GM23338 (cell line): ENCODE measurements around the gene HGD.

Source experiments
- CREB1 ChIP-seq: fragments of 250-450 bp; sonication (Bioruptor Pico); IDR thresholded peaks from 2 replicates; pipeline ENCODE4 v1.5.0; 2020; ENCODE audit warnings: low read depth, mild to moderate bottlenecking, moderate library complexity
- EZH2 ChIP-seq: fragments of 200-600 bp; sonication (generic); IDR thresholded peaks from one replicate; pipeline ENCODE4 v1.8.0; 2017; ENCODE audit warnings: antibody characterized with exemption, mild to moderate bottlenecking, low read depth; ENCODE audit not compliant: unreplicated experiment
- EZH2phosphoT487 ChIP-seq: fragments of 200-600 bp; sonication (generic); IDR thresholded peaks from one replicate; pipeline ENCODE4 v1.8.1; 2018; ENCODE audit warnings: antibody characterized with exemption; ENCODE audit not compliant: unreplicated experiment
- JUNB ChIP-seq: IDR thresholded peaks from one replicate; pipeline ENCODE4 v1.6.1; 2016; ENCODE audit warnings: antibody characterized with exemption; ENCODE audit not compliant: unreplicated experiment
- POLR2AphosphoS5 ChIP-seq: IDR thresholded peaks from 2 replicates; pipeline ENCODE4 v1.6.1; 2016; ENCODE audit warnings: antibody characterized with exemption, low read depth
- REST ChIP-seq: IDR thresholded peaks from one replicate; pipeline ENCODE4 v1.6.1; 2018; ENCODE audit warnings: antibody characterized with exemption; ENCODE audit not compliant: unreplicated experiment
- STAT1 ChIP-seq: IDR thresholded peaks from one replicate; pipeline ENCODE4 v1.6.1; 2016; ENCODE audit warnings: antibody characterized with exemption; ENCODE audit not compliant: unreplicated experiment
- ZNF331 ChIP-seq: fragments of 250-450 bp; sonication (Bioruptor Pico); IDR thresholded peaks from 2 replicates; pipeline ENCODE4 v1.5.0; 2020; ENCODE audit warnings: low read depth, mild to moderate bottlenecking, moderate library complexity
- ZNF462 ChIP-seq: fragments of 250-450 bp; sonication (Bioruptor Pico); IDR thresholded peaks from 2 replicates; pipeline ENCODE4 v1.5.0; 2020; ENCODE audit warnings: mild to moderate bottlenecking, moderate library complexity
- TF ChIP-seq, protein P1 (sequence below), 2 experiments: fragments of 200-600 bp in 1 of 2; sonication (generic) in 1 of 2; conservative IDR thresholded peaks; 2 replicates each; pipeline versions ENCODE4 v1.5.1 to v1.6.1; 2016 to 2017; ENCODE audit warnings: antibody characterized with exemption in 2 of 2, low read depth in 2 of 2, mild to moderate bottlenecking in 2 of 2, moderate library complexity in 1 of 2

- TF ChIP-seq, protein P1, sequence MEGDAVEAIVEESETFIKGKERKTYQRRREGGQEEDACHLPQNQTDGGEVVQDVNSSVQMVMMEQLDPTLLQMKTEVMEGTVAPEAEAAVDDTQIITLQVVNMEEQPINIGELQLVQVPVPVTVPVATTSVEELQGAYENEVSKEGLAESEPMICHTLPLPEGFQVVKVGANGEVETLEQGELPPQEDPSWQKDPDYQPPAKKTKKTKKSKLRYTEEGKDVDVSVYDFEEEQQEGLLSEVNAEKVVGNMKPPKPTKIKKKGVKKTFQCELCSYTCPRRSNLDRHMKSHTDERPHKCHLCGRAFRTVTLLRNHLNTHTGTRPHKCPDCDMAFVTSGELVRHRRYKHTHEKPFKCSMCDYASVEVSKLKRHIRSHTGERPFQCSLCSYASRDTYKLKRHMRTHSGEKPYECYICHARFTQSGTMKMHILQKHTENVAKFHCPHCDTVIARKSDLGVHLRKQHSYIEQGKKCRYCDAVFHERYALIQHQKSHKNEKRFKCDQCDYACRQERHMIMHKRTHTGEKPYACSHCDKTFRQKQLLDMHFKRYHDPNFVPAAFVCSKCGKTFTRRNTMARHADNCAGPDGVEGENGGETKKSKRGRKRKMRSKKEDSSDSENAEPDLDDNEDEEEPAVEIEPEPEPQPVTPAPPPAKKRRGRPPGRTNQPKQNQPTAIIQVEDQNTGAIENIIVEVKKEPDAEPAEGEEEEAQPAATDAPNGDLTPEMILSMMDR (conservative IDR thresholded peaks at IDR 0.05; ENCODE audit: low read depth in 2 of 2): no peak
- no peak for TF ChIP-seq EZH2
- no peak for TF ChIP-seq STAT1
- TF ChIP-seq POLR2AphosphoS5: no peak
- TF ChIP-seq REST: no peak
- no peak for TF ChIP-seq ZNF331
- TF ChIP-seq EZH2phosphoT487: no peak
- no peak for TF ChIP-seq JUNB
- no peak for TF ChIP-seq ZNF462
- TF ChIP-seq CREB1 (CRISPR knock-in tag): no peak
These were observed 28.3 kb upstream of the HGD start for GRCh38 chr3:120710369-120710768.
